KMS-11 (cell line): Measurements from ENCODE around the gene CLBA1.

ENCODE experiments used
- H2AFZ ChIP-seq: fragments of 200-600 bp; sonication (generic); 2 replicates; pipeline ENCODE4 v1.6.1; 2016; ENCODE audit warnings: antibody characterized with exemption, mixed run types, low read depth
- H3K27ac ChIP-seq: fragments of 200-600 bp; sonication (generic); 2 replicates; pipeline ENCODE4 v1.6.1; 2016; ENCODE audit warnings: mild to moderate bottlenecking, mixed run types
- H3K27me3 ChIP-seq: fragments of 200-600 bp; sonication (generic); 2 replicates; pipeline ENCODE4 v1.6.1; 2017; ENCODE audit warnings: mild to moderate bottlenecking, low read depth, mixed run types, moderate library complexity; ENCODE audit not compliant: insufficient read depth
- H3K36me3 ChIP-seq: fragments of 200-600 bp; sonication (generic); 2 replicates; pipeline ENCODE4 v1.6.1; 2017; ENCODE audit warnings: mild to moderate bottlenecking, mixed run types; ENCODE audit not compliant: insufficient read depth
- H3K4me1 ChIP-seq: fragments of 200-600 bp; sonication (generic); 2 replicates; pipeline ENCODE4 v1.6.1; 2016; ENCODE audit warnings: mild to moderate bottlenecking, low read depth, mixed run types; ENCODE audit not compliant: poor library complexity, severe bottlenecking
- H3K4me2 ChIP-seq: fragments of 200-600 bp; sonication (generic); 2 replicates; pipeline ENCODE4 v1.7.0; 2016; ENCODE audit warnings: mild to moderate bottlenecking, mixed run types
- H3K4me3 ChIP-seq: fragments of 200-600 bp; sonication (generic); IDR thresholded peaks from 2 replicates; pipeline ENCODE4 v1.6.1; 2017; ENCODE audit warnings: low read depth, low read length, mixed read lengths; ENCODE audit not compliant: insufficient read depth
- H3K79me2 ChIP-seq: fragments of 200-600 bp; sonication (generic); 2 replicates; pipeline ENCODE4 v1.6.1; 2016; ENCODE audit warnings: low read depth, mixed run types; ENCODE audit not compliant: insufficient read depth
- H3K9ac ChIP-seq: fragments of 200-600 bp; sonication (generic); 2 replicates; pipeline ENCODE4 v1.6.1; 2016; ENCODE audit warnings: mild to moderate bottlenecking, mixed run types
- H4K20me1 ChIP-seq: fragments of 200-600 bp; sonication (generic); 2 replicates; pipeline ENCODE4 v1.6.1; 2016; ENCODE audit warnings: mild to moderate bottlenecking, mixed run types; ENCODE audit not compliant: insufficient read depth
- CTCF ChIP-seq: fragments of 200-600 bp; sonication (generic); conservative IDR thresholded peaks from 2 replicates; pipeline ENCODE4 v1.6.1; 2017; ENCODE audit warnings: low read depth, mild to moderate bottlenecking, antibody characterized with exemption, low read length, moderate library complexity, mixed read lengths

CLBA1 gene

DNA sequence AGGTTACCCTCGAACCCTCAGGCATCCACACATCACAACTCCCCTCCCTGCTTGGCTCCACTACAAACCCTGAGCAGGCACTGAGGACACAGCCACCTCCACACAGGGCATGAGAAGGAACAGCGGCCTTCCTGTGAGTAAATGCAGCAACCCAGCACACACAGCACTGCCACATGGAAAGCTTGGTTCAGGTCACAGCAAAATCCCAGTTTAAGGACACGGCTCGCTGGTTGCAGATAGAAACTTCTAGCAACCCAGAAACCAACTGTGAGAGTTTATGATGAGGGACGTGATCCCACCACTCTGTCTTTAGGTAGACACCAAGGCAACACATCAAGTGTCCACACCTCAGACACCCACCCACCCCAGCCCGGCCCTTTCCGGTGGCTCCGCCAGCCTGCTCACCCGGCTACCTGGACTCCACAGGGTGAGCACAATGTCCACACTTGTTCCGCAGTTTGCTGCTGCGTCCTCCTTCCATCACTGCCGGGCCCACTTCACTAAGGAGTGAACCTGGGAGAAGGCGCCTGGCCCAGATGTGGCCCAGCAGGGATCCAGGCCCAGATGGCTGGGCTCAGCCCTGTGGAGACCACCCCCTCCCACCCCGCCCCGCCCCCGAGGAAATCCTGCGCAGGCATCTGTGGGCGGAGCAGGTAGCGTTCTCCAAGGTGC, 22.1 kb downstream of the CLBA1 start:
- H3K36me3 ChIP-seq = no peaks in the 10 kb centered on the region
- no peak overlapping the region; the same call in 1 of the 2 replicates for H3K27ac ChIP-seq
- H3K79me2 ChIP-seq = peaks cover 46% of the 10 kb centered on the region

GRCh38 chr14:105010106-105010505, 24.5 kb downstream of the CLBA1 start:
- Histone ChIP-seq H3K79me2 (peaks cover 70% of the 10 kb centered on the region), H3K27ac (no peak overlapping the region), H4K20me1 (peaks cover 33% of the 10 kb centered on the region), H3K9ac (no peak overlapping the region), H3K4me2 (no peak overlapping the region), H2AFZ (no peak overlapping the region), H3K36me3 (no peaks in the 10 kb centered on the region), H3K4me3 (no peak overlapping the region), H3K27me3 (no peaks in the 10 kb centered on the region), H3K4me1 (peaks cover 41% of the 10 kb centered on the region)
- no peak for TF ChIP-seq CTCF

More for the DNA sequence above, 22.1 kb downstream of the CLBA1 start:
- Histone ChIP-seq H2AFZ (no peak overlapping the region), H3K9ac (no peak overlapping the region), H3K27me3 (no peaks in the 10 kb centered on the region), H4K20me1 (peaks cover 11% of the 10 kb centered on the region; the same call in 1 of the 2 replicates), H3K4me3 (no peak overlapping the region), H3K4me1 (peaks cover 48% of the 10 kb centered on the region), H3K4me2 (no peak overlapping the region)
- no peak for TF ChIP-seq CTCF

- no peak overlapping the region for H3K9ac ChIP-seq
- no peaks in the 10 kb centered on the region for H3K27me3 ChIP-seq
- peaks cover 41% of the 10 kb centered on the region for H4K20me1 ChIP-seq
- TF ChIP-seq CTCF = no peak
- no peak overlapping the region for H2AFZ ChIP-seq
- no peak overlapping the region for H3K4me3 ChIP-seq
- H3K4me2 ChIP-seq = no peak overlapping the region
- H3K4me1 ChIP-seq = peaks cover 41% of the 10 kb centered on the region
- peaks cover 78% of the 10 kb centered on the region for H3K79me2 ChIP-seq
- no peak overlapping the region for H3K27ac ChIP-seq
- H3K36me3 ChIP-seq = no peaks in the 10 kb centered on the region
Observed at GRCh38 chr14:105010891-105011291, 25.3 kb downstream of the CLBA1 start.

GRCh38 chr14:105011312-105011990, 25.9 kb downstream of the CLBA1 start:
- no peak overlapping the region for H3K4me3 ChIP-seq
- no peak overlapping the region for H3K9ac ChIP-seq
- peaks cover 83% of the 10 kb centered on the region for H3K79me2 ChIP-seq
- no peaks in the 10 kb centered on the region for H3K36me3 ChIP-seq
- peaks cover 41% of the 10 kb centered on the region for H3K4me1 ChIP-seq
- H4K20me1 ChIP-seq = peaks cover 46% of the 10 kb centered on the region
- H3K27me3 ChIP-seq = no peaks in the 10 kb centered on the region
- TF ChIP-seq CTCF = no peak
- no peak overlapping the region for H3K4me2 ChIP-seq
- H2AFZ ChIP-seq = no peak overlapping the region
- H3K27ac ChIP-seq = no peak overlapping the region
